ENCODE data around the gene MYEOV. TPM values are rescaled to one million over a fixed set of nuclear protein-coding genes. Genes with fewer than 3 reads are reported as not detected.
A peak's percentile ranks its signal among the peaks of the same experiment; 100 is the strongest.

The MYEOV gene
- total and polyA plus RNA-seq, 9 of the 15 experiments (the other 6 are each of a cell fraction or from before 2014, with no cell fraction given) = 10.2 to 133 (median 32.2) TPM

GRCh38 chr11:69300120-69301060, 6.4 kb downstream of the MYEOV start (continued):
- TF ChIP-seq ZBTB40 (IDR thresholded peaks at IDR 0.05) (no peak), ZBTB40 (CRISPR knock-in tag; IDR thresholded peaks at IDR 0.05) (no peak), RAD51 (IDR thresholded peaks at IDR 0.05; ENCODE audit: borderline replicate concordance, low read depth) (no peak), SAFB2 (IDR thresholded peaks at IDR 0.05; ENCODE audit: borderline replicate concordance, low read depth, low read length, severe bottlenecking) (no peak), GATAD2A (IDR thresholded peaks at IDR 0.05) (no peak), ZBTB1 (CRISPR knock-in tag; IDR thresholded peaks at IDR 0.05; ENCODE audit: borderline replicate concordance, low read depth) (no peak), SPI1 (IDR thresholded peaks at IDR 0.05; ENCODE audit: borderline replicate concordance, low read depth, low read length) (peak; percentile 25; the same call in 1 of the 2 replicates), ZNF57 (CRISPR knock-in tag; IDR thresholded peaks at IDR 0.05) (no peak), KLF10 (CRISPR knock-in tag; IDR thresholded peaks at IDR 0.05) (no peak), HBP1 (CRISPR knock-in tag; IDR thresholded peaks at IDR 0.05) (peak; percentile 83; the same call in 1 of the 2 replicates), ILF3 (IDR thresholded peaks at IDR 0.05; ENCODE audit: borderline replicate concordance) (no peak), NCOA4 (IDR thresholded peaks at IDR 0.05; ENCODE audit: partially characterized antibody) (peak; percentile 50), ZBTB2 (IDR thresholded peaks at IDR 0.05) (peak; percentile 21; the same call in 1 of the 2 replicates), ELF4 (CRISPR knock-in tag; IDR thresholded peaks at IDR 0.05) (peak; percentile 81), HDAC6 (IDR thresholded peaks at IDR 0.05; ENCODE audit: low read depth, low read length) (no peak)

Data from K562 (cell line).